Measurements from ENCODE around the gene UBE2L3. TPM values are rescaled to one million over a fixed set of nuclear protein-coding genes. Genes with fewer than 3 reads are reported as not detected.

Gene UBE2L3
- total RNA-seq, 4 donors from 2014 or later = 40.5 to 94.4 (median 60.0) TPM

- Histone ChIP-seq H3K9me3 (no peaks in the 10 kb centered on the region), H3K4me1 (peaks cover 6 to 70% (median 32%) of the 10 kb centered on the region in 3 donors), H3K27ac (no peak overlapping the region), H3K4me3 (no peak overlapping the region), H3K36me3 (no peaks in the 10 kb centered on the region), H3K27me3 (no peaks in the 10 kb centered on the region)
- no peak for ATAC-seq
- TF ChIP-seq CTCF (IDR thresholded peaks at IDR 0.05) (no peak), POLR2AphosphoS5 (IDR thresholded peaks at IDR 0.05) (no peak), POLR2A (IDR thresholded peaks at IDR 0.05) (no peak), EP300 (IDR thresholded peaks at IDR 0.05) (no peak)
- 57 to 60% methylated on average over 5 to 8 of the region's 8 CpGs for WGBS, 2 donors (ENCODE audit: low coverage in 1 of 2)
These were observed 2.1 kb downstream of the UBE2L3 start for GRCh38 chr22:21569459-21570170.

- no peak overlapping the region for H3K27ac ChIP-seq
- H3K4me3 ChIP-seq = no peak overlapping the region
- no peak for TF ChIP-seq POLR2A (IDR thresholded peaks at IDR 0.05)
- TF ChIP-seq CTCF (IDR thresholded peaks at IDR 0.05) = no peak
- H3K4me1 ChIP-seq = peaks cover 6 to 74% (median 35%) of the 10 kb centered on the region in 3 donors
- H3K36me3 ChIP-seq = no peaks in the 10 kb centered on the region
- ATAC-seq = no peak
- 40 to 58% methylated on average over 4 of the region's 4 CpGs for WGBS, 2 donors (ENCODE audit: low coverage in 1 of 2)
- H3K9me3 ChIP-seq = no peaks in the 10 kb centered on the region
- H3K27me3 ChIP-seq = no peaks in the 10 kb centered on the region
These were observed 2.9 kb downstream of the UBE2L3 start for GRCh38 chr22:21570398-21570797.

GRCh38 chr22:21571679-21572078, 4.2 kb downstream of the UBE2L3 start:
- TF ChIP-seq POLR2A (IDR thresholded peaks at IDR 0.05) = no peak
- TF ChIP-seq CTCF (IDR thresholded peaks at IDR 0.05) = no peak
- no peak for TF ChIP-seq POLR2AphosphoS5 (IDR thresholded peaks at IDR 0.05)
- TF ChIP-seq EP300 (IDR thresholded peaks at IDR 0.05) = no peak
- Histone ChIP-seq H3K4me3 (no peak overlapping the region), H3K27me3 (no peaks in the 10 kb centered on the region), H3K9me3 (no peaks in the 10 kb centered on the region), H3K27ac (no peak overlapping the region), H3K36me3 (no peaks in the 10 kb centered on the region), H3K4me1 (peaks cover 6 to 74% (median 35%) of the 10 kb centered on the region in 3 donors)
- no peak for ATAC-seq
- 88 to 100% methylated on average over 2 to 4 of the region's 4 CpGs for WGBS, 2 donors (ENCODE audit: low coverage in 1 of 2)

GRCh38 chr22:21573293-21573734, 5.8 kb downstream of the UBE2L3 start:
- Histone ChIP-seq H3K27me3 (no peaks in the 10 kb centered on the region), H3K27ac (no peak overlapping the region), H3K4me3 (no peak overlapping the region), H3K36me3 (no peaks in the 10 kb centered on the region), H3K4me1 (peaks cover 6 to 82% (median 40%) of the 10 kb centered on the region in 3 donors), H3K9me3 (no peaks in the 10 kb centered on the region)
- ATAC-seq = no peak
- TF ChIP-seq EP300 (IDR thresholded peaks at IDR 0.05) = no peak
- TF ChIP-seq POLR2A (IDR thresholded peaks at IDR 0.05) = no peak
- no peak for TF ChIP-seq POLR2AphosphoS5 (IDR thresholded peaks at IDR 0.05)
- no peak for TF ChIP-seq CTCF (IDR thresholded peaks at IDR 0.05)
- WGBS, 2 donors (ENCODE audit: low coverage in 1 of 2) = 14 to 42% methylated on average over 1 to 6 of the region's 6 CpGs

All from gastroesophageal sphincter (tissue), 4 donors.